ENCODE measurements around the gene SND1. TPM values are rescaled to one million over a fixed set of nuclear protein-coding genes. Genes with fewer than 3 reads are reported as not detected.

The SND1 gene
- polyA plus RNA-seq, 3 donors = 46.5 to 97.3 (median 79.8) TPM

DNA sequence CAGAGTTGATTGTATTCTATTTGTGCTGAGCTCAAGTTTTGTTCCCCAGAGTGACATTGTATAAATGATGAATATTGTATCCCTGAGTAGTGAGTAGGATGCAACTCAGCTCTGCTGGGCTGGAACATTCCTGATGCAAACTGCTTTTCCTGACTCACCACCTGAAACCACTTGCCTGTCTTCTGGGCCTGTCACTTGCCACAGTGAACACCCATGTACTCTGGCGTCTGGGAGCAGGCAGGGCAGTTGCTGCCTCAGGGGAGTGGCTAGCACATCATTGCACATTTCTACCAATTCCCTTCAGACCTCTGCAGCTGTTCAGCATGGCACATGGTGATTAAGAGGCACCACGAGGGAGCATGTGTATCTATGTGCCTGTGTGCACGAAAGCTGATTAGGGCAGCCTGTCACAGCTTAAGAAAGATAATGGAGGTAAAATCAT, 157.3 kb downstream of the SND1 start:
- no peak overlapping the region for H3K27ac ChIP-seq (ENCODE audit: low read depth in 1 of 2, low read length in 2 of 2)
- intact Hi-C loops (cut with micrococcal nuclease) = no loop called here
- no peak for DNase-seq
- Mint-ChIP-seq H3K9me3 (no peaks in the 10 kb centered on the region), H3K27ac (peak overlapping the region in 1 of 7 donors; percentile 27), H3K27me3 (ENCODE audit: low read depth in 3 of 3) (peaks cover 0 to 2% (median 0%) of the 10 kb centered on the region in 3 donors), H3K36me3 (peaks cover 44 to 57% of the 10 kb centered on the region in 2 donors), H3K4me1 (peaks cover 16% of the 10 kb centered on the region), H3K4me3 (no peak overlapping the region)
- peaks cover 73% of the 10 kb centered on the region for H3K79me2 ChIP-seq (ENCODE audit: insufficient read depth, low read length)
- no peak overlapping the region for H3K4me2 ChIP-seq (replicated peaks; ENCODE audit: extremely low read depth, low read length, poor library complexity, severe bottlenecking)
- H4K20me1 ChIP-seq (ENCODE audit: insufficient read depth, low read length) = peaks cover 68% of the 10 kb centered on the region
- H3K4me3 ChIP-seq (replicated peaks in 1 of 3; ENCODE audit: low read depth in 2 of 3, low read length in 3 of 3) = no peak overlapping the region
- no CpG with 5 or more reads among the region's 3 CpGs for WGBS (ENCODE audit: insufficient coverage)
- no peaks in the 10 kb centered on the region for H3K27me3 ChIP-seq (ENCODE audit: control insufficient read depth in 2 of 2, insufficient read depth in 2 of 2, low read length in 2 of 2)
- TF ChIP-seq, protein P1, sequence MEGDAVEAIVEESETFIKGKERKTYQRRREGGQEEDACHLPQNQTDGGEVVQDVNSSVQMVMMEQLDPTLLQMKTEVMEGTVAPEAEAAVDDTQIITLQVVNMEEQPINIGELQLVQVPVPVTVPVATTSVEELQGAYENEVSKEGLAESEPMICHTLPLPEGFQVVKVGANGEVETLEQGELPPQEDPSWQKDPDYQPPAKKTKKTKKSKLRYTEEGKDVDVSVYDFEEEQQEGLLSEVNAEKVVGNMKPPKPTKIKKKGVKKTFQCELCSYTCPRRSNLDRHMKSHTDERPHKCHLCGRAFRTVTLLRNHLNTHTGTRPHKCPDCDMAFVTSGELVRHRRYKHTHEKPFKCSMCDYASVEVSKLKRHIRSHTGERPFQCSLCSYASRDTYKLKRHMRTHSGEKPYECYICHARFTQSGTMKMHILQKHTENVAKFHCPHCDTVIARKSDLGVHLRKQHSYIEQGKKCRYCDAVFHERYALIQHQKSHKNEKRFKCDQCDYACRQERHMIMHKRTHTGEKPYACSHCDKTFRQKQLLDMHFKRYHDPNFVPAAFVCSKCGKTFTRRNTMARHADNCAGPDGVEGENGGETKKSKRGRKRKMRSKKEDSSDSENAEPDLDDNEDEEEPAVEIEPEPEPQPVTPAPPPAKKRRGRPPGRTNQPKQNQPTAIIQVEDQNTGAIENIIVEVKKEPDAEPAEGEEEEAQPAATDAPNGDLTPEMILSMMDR (IDR thresholded peaks at IDR 0.05) = no peak
- H2AFZ ChIP-seq (ENCODE audit: insufficient read depth, low read depth, low read length, poor library complexity, severe bottlenecking) = no peak overlapping the region
- H3K9ac ChIP-seq (ENCODE audit: insufficient read depth, low read length, poor library complexity, severe bottlenecking) = no peak overlapping the region
- H3K36me3 ChIP-seq (replicated peaks in 1 of 2; ENCODE audit: control insufficient read depth in 1 of 2, insufficient read depth in 2 of 2, low read length in 2 of 2) = peaks cover 19 to 57% of the 10 kb centered on the region in 2 donors
- no peaks in the 10 kb centered on the region for H3K9me3 ChIP-seq (replicated peaks in 1 of 2; ENCODE audit: control insufficient read depth in 1 of 2, insufficient read depth in 1 of 2, low read length in 2 of 2)
- H3K4me1 ChIP-seq (ENCODE audit: control insufficient read depth in 1 of 2, insufficient read depth in 2 of 2, low read length in 2 of 2) = no peaks in the 10 kb centered on the region

DNA sequence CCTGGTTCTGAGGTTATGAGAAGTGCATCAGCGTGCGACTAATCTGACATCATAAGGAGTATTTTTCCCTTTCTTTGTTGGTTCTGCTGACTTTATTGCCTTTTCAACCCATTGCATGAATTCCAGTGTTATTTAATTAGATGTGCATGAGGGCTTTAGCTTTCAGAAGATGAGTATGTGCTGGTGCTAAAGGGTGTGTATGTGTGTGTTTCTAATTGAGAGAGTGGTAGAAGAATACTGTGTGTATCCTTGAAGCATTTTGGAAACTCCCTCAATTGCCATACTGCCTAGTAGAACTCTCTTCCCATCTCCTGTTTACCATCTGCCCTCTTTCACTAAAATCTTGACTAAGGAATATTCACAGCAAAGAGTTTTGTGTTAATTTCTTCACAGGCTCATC, 158.1 kb downstream of the SND1 start:
- H3K27ac Mint-ChIP-seq = no peak overlapping the region
- H3K9ac ChIP-seq (ENCODE audit: insufficient read depth, low read length, poor library complexity, severe bottlenecking) = no peak overlapping the region
- TF ChIP-seq, protein P1 (IDR thresholded peaks at IDR 0.05) = no peak
- H3K9me3 ChIP-seq (replicated peaks in 1 of 2; ENCODE audit: control insufficient read depth in 1 of 2, insufficient read depth in 1 of 2, low read length in 2 of 2) = no peaks in the 10 kb centered on the region
- WGBS (ENCODE audit: insufficient coverage) = no CpG with 5 or more reads among the region's 2 CpGs
- peaks cover 71% of the 10 kb centered on the region for H3K79me2 ChIP-seq (ENCODE audit: insufficient read depth, low read length)
- peaks cover 16% of the 10 kb centered on the region for H3K4me1 Mint-ChIP-seq
- DNase-seq = no peak
- no peaks in the 10 kb centered on the region for H3K27me3 ChIP-seq (ENCODE audit: control insufficient read depth in 2 of 2, insufficient read depth in 2 of 2, low read length in 2 of 2)
- H3K36me3 ChIP-seq (replicated peaks in 1 of 2; ENCODE audit: control insufficient read depth in 1 of 2, insufficient read depth in 2 of 2, low read length in 2 of 2) = peaks cover 19 to 49% of the 10 kb centered on the region in 2 donors
- H3K27me3 Mint-ChIP-seq (ENCODE audit: low read depth in 3 of 3) = peaks cover 0 to 2% (median 0%) of the 10 kb centered on the region in 3 donors
- H2AFZ ChIP-seq (ENCODE audit: insufficient read depth, low read depth, low read length, poor library complexity, severe bottlenecking) = no peak overlapping the region
- H3K9me3 Mint-ChIP-seq = no peaks in the 10 kb centered on the region
- no peak overlapping the region for H3K4me2 ChIP-seq (replicated peaks; ENCODE audit: extremely low read depth, low read length, poor library complexity, severe bottlenecking)
- peaks cover 68% of the 10 kb centered on the region for H4K20me1 ChIP-seq (ENCODE audit: insufficient read depth, low read length)
- H3K4me3 Mint-ChIP-seq = no peak overlapping the region
- H3K4me3 ChIP-seq (replicated peaks in 1 of 3; ENCODE audit: low read depth in 2 of 3, low read length in 3 of 3) = no peak overlapping the region
- intact Hi-C loops (cut with micrococcal nuclease) = loop anchor here in 1 of 2 donors (10.0 kb wide), 1 partner anchor 65 kb away; no protein-coding TSS in a partner anchor
- peaks cover 44 to 56% of the 10 kb centered on the region in 2 donors for H3K36me3 Mint-ChIP-seq
- H3K27ac ChIP-seq (ENCODE audit: low read depth in 1 of 2, low read length in 2 of 2) = no peak overlapping the region
- H3K4me1 ChIP-seq (ENCODE audit: control insufficient read depth in 1 of 2, insufficient read depth in 2 of 2, low read length in 2 of 2) = no peaks in the 10 kb centered on the region

All from CD14-positive monocyte (primary cell).